Activated CD4-positive, alpha-beta T cell treated with anti-CD3 and anti-CD28 coated beads, Interleukin-2, Interleukin-6, amounts not matched to agents 100 ng/mL and 50 ng/mL, durations not matched to agents 16 hours and 8 hours (primary cell): Measurements from ENCODE around the gene STK33.
A peak's percentile ranks its signal among the peaks of the same experiment; 100 is the strongest.

Experiments
- DNase-seq: peaks from one replicate; pipeline ENCODE4 v3.0.0-alpha.2; 2020

The STK33 gene

GRCh38 chr11:8403310-8403709 is 190.7 kb downstream of the STK33 start:
- no peak for DNase-seq

DNA sequence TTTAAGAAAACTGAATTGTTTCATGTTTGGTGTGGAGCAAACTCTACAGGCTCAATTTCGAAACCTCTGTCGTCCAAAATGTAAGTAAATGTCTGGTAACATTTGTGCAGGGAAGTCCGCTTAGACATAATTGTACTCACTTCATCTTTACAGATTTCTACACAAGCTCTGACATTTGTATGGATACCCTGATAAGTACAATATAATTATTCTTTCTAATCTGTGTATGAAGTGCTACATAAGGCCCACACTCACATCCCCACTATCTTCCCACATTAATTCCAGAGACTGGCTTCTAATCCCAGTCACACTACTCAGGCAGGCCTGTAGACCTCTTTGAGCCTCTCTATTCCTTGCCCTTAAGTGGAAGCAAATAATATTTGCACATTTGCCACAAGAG is 201.1 kb downstream of the STK33 start:
- no peak for DNase-seq

DNA sequence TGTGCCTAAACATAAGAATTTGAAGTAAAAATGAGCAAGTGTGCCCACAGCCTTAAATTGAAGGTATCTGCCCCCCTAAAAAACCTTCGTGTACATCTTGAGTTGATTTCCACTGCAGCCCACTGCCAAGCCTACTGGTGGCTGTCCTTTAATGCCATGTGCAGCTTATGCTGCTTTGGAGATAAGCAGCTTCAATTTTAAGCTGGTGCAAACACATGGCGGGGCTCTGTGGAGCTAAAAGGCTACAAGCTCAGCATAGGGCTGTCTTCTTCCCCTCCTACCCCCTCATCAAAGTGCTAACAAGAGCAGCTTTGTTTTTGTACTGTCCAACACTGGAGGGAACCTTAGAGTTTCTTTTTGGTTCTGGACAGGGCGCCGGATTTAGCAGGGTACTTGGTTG is 201.9 kb downstream of the STK33 start:
- DNase-seq: no peak

DNA sequence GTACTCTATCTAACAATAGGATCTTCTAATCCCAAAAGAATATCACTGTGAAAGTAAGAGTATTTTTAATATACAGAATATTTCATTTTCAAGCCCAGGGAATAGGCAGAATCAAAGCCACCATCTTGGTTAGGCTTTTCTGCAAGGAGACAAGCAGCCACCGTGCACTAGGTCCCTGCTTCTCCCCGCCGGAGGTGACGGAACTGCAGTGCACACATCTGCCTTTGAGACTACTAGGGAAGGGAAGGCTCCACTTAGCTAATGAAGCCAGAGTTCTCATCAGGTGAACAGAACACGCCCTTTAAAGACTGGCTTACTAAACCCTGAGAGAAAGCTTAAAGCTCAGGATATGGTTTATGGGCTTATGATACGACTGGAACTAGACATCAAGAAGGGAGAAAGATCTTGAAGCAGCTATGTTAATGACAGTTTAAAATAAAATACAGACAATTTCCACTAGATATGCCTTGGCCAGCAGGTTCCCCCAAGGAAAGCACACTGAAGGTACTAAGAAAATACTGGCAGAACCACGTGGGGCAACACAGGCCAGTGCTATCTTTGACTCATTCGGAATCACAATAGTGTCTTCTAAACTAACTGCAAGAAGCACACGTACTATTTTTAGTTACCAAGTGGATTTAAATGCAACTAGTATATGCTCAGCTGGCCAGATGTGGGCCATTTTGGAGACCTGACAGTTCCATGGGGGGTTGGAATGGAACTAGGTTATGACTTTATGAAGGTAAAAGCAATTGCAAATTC is 203.0 kb downstream of the STK33 start:
- no peak for DNase-seq

- DNase-seq: no peak
These were observed 204.7 kb downstream of the STK33 start for GRCh38 chr11:8389029-8389996.

DNA sequence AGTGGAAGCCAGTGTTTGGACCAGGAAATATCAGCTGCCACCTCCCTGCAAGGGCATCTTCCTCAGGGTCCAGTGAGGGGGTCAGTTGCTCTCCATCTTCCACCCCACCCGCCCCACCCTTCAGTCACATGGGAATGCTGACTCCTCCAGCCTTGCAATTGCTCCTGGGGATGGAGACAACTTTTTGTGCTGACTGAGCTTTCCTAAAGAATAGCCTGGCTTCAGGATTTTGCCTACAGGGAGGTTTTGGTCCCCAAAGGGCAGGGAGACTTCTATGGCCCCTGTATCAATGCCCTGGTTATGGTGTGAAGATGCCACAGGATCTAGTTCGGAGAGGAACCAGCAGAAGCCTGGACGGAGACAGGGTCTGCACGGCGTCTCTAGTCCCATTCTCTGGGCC is 206.3 kb downstream of the STK33 start:
- DNase-seq: no peak

- DNase-seq: no peak
These were observed 206.9 kb downstream of the STK33 start for GRCh38 chr11:8387141-8387540.

DNA sequence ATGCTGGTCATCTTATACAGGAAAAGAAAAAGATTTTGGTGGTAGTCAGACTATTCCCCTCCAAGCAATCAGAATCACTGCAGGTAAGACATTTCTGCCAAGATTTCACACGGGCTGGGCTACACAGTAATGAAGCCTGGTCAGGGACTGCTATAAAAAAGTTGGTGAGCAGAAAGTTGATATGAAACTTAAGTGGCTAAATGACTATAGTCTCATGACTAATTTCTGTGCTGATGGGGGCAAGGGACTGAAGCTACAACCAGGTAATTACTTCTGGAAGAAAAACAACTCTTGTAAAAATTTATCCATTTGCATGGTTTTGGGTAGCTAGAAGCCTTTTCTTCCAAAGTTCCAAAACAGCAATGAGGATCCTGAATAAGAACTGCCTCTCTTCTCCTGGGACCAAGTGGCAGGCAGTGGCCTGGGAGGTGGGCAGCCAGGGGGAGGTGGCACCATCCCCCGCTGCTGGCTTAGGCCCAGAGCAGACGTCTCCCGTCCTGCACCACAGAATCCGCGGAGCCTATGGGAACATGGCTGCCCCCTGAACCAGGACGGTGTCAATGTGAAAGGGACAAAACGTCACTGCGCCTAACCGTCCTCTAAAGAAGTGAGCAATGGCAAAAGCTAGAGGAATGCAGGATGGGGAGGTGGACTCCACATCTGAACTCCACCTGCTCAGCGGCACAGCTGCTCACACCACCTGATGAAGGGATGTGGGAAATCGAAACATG is 207.7 kb downstream of the STK33 start:
- DNase-seq: no peak

DNA sequence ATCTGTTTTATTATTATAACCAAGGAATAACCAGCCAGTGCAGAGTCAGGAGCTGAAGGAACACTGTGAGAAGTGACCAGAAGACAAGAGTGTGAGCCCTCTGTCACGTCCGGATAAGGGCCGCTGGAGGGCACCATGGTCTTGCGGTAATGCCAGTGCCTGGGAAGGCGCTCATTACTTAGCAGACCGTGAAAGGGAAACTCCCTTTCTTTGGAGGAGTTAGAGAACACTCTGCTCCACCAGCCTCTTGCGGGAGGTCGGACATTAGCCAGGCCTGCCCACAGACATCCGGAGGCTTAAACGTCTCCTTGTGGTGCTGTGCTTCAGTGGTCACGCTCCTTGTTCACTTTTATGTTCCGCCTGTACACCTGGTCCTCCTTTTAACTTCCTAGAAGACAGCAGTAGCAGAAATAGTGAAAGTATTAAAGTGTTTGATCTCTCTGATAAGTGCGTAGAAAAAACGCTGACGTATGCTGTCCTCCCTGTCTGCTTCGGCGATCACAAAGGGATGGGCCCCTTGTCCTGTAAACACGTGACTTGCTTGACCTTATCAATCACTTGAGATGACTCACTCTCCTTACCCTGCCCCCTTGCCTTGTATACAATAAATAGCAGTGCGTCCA is 209.7 kb downstream of the STK33 start:
- peak; percentile 16 for DNase-seq

DNA sequence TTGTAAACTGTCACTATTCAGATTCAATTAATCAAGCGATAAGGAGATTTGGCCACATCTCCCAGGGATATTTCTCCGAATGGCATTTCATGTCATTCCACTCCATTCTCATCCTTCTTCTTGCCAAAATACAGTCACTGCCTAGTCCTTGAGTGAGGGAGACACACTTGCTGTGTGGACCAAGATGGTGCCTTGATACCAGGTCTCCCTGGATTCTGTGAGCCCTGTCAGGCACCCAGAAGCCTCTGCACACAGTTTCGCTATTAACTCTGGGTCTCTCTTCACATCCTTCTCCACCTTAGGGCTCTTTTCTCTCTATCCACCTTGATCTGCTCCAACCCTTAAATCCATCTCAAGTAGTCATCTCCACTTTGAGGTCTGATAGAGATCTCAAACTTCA is 210.4 kb downstream of the STK33 start:
- no peak for DNase-seq

GRCh38 chr11:8383227-8383626 is 210.8 kb downstream of the STK33 start:
- DNase-seq: no peak

GRCh38 chr11:8382436-8383053 is 211.5 kb downstream of the STK33 start:
- DNase-seq: no peak

DNA sequence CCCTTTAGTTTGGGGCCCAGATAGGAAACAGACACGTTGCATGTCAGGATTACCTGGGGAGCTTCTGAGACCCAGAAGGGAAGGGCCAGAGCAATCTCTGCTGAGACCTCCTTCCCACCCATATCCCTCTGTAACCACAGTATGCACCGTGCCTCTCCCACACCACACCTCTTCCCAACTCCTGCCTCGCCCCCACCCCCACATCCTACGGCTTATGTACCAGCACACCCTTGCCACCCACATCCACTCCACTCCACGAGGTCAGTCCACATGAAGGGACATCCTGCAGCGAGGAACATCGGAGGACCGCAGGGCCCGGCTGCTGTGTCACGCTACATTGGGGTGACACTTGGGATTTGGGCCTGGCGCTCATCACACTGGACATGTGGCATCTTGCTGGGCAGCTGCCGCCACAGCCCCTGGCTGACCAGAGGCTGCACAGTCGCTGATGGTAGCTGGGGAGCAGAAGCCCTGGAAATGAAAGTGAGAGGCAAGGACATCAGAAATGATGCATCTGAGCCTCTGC is 212.1 kb downstream of the STK33 start:
- DNase-seq: no peak

DNA sequence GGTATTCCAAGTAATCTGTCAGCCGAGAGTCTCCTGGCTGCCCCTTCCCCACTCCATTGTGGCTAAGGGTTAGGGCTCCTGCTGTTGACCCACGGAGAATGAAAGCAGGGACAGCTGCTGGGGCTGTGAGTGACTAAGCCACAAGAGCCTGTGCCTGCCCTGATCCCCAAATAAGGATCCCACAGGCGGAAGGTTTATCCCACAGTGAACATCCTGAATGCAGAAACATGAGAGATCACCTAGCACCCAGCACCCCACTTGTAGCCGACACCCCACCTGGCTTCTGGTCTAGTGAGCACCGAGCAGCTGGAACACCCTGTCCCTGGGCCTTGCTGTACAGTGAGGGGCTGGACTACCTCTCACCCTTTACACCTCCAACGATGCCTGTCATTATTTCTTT is 212.7 kb downstream of the STK33 start:
- no peak for DNase-seq

DNA sequence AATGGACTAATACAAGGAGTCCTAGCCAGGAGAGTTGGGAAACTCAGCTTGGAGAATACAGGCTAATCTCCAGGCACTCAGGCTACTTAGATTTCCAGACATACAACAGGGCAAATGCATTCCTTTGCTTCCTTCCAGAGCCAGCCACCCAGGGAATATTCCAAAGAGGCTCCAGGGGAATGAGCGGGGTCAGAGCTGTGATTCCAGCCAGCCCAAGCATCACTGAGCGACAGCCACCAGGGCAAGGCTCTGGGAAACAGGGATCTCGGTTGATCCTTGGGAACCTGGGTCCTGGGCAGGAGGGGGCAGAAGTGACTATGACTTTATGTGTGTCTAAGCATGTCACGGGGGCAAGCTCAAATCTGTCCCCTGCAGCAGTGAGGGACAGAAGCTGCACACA is 218.1 kb downstream of the STK33 start:
- DNase-seq: no peak

DNA sequence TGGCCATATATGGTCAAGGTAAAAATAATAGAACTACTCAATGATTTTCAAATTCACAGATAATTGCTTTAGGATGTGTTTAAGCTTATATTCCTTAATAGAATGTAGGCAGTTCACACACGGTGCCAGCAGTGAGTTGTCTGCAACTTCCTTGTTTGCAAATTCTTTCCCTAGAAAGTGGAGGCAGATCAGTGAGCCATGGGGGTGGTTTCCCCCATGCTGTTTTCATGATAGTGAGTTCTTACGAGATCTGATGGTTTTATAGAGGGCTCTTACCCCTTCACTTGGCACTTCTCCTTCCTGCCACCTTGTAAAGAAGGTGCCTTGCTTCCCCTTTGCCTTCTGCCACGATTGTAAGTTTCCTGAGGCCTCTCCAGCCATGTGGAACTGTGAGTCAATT is 218.6 kb downstream of the STK33 start:
- no peak for DNase-seq

DNA sequence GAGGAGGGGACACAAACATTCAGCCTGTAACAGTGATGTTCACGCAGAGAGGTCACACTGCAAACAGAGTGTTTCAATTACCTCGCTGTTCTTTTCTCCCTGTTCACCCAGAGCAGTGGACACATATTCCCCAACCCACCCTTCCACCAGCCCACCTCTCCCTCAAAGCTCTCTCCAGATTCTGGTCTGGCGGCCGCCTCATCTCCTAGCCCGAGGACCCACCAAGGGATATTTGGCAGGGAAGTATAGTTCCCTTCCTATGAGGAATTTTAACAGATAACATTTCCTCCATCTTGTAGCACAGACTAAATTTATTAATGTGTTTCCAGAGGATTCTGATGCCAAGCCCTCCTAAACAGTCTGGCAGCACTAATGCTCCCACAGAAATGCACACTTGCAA is 219.3 kb downstream of the STK33 start:
- DNase-seq: no peak

DNA sequence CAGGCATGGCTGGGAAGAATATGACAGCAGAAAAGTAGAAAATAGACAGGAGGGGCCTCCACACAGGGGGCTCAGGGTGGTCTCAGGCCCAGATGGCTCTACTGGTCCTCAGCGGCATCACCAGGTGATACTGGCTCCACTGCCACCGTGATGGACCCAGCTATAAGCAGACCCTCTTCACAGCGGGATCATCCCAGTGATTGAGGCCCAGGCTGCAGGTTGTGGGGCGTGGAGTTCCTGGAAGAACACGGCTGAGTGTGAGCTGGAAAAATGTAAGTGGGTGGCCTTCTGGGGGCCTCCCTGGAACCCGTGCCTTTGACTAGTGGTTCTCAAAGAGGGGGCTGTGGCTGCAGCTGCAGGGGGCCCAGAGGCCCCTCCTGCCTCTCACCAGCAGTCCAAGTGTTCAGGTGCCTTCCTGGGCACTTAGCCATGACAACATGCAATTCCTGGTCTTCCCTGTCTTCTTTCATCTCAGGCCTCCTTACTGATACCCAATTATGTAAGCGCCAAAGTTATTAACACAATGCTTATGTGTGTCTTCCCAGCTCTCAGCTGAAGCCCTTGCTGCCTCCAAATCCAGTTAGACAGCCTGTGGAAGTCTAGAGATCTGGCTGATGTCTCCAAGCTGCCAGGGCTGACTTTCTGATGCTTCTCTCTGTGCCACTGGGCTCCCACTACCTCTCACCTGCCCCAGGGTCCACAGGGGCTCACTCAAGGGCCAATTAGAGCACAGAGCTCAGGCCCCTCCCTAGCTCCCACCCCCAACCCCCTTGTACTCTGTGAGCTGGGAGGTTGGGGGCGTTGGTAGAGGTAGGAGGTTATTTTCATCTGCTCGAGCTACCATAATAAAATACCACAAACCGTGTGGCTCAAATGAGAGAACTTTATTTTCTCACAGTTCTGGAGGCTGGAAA is 220.3 kb downstream of the STK33 start:
- no peak for DNase-seq

- DNase-seq: no peak
These were observed 221.2 kb downstream of the STK33 start for GRCh38 chr11:8372641-8373381.

DNA sequence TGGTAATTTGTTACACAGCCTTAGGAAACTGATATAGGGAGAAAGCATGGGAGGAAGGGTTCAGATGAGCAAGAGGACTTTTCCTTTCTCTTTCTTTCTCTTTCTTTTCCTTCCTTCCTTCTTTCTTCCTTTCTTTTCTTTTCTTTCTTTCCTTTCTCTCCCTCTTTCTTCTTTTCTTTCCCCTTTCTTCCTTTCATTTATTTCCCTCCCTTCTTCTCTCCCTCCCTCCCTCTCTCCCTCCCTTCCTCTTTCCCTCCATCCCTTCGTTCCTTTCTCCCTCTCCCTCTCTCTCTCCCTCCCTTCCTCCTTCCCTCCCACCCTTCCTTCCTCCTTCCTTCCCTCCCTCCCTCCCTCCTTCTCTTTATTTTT is 222.5 kb downstream of the STK33 start:
- DNase-seq: no peak
